GM23338 (cell line): ENCODE results near the gene KRTAP21-1. TPM values are rescaled to one million over a fixed set of nuclear protein-coding genes. Genes with fewer than 3 reads are reported as not detected.

Experiments used
- ATAC-seq: fragments of 200-7000 bp; cut with Tn5 transposase; 3 replicates; pipeline ENCODE4 v1.9.1; 2020
- DNase-seq: peaks from one replicate; pipeline ENCODE4 v3.0.0-alpha.2; 2015; ENCODE audit warnings: low spot score
- H2AFZ ChIP-seq: fragments of 200-600 bp; sonication (generic); 2 replicates; pipeline ENCODE4 v1.8.0; 2016; ENCODE audit warnings: antibody characterized with exemption, mild to moderate bottlenecking, moderate library complexity
- H3F3A ChIP-seq: fragments of 200-600 bp; sonication (generic); replicated peaks from 2 replicates; pipeline ENCODE4 v1.8.0; 2017; ENCODE audit warnings: antibody characterized with exemption, mixed run types, low read depth
- H3K27ac ChIP-seq: fragments of 200-600 bp; sonication (generic); 2 replicates; pipeline ENCODE4 v1.6.1; 2016; ENCODE audit warnings: low read depth
- H3K27me3 ChIP-seq: fragments of 200-600 bp; sonication (generic); 2 replicates; pipeline ENCODE4 v1.8.0; 2016; ENCODE audit warnings: mild to moderate bottlenecking, mixed run types, moderate library complexity; ENCODE audit not compliant: insufficient read depth
- H3K36me3 ChIP-seq: fragments of 200-600 bp; sonication (generic); 2 replicates; pipeline ENCODE4 v1.8.0; 2016; ENCODE audit warnings: mild to moderate bottlenecking; ENCODE audit not compliant: insufficient read depth
- H3K4me1 ChIP-seq: fragments of 200-600 bp; sonication (generic); 2 replicates; pipeline ENCODE4 v1.8.0; 2016; ENCODE audit warnings: mild to moderate bottlenecking, moderate library complexity; ENCODE audit not compliant: insufficient read depth
- H3K4me2 ChIP-seq: fragments of 200-600 bp; sonication (generic); 2 replicates; pipeline ENCODE4 v1.7.1; 2017; ENCODE audit warnings: mixed run types
- H3K4me3 ChIP-seq: fragments of 200-600 bp; sonication (generic); 2 replicates; pipeline ENCODE4 v1.6.1; 2016; ENCODE audit warnings: mixed run types
- H3K79me2 ChIP-seq: fragments of 200-600 bp; sonication (generic); replicated peaks from 2 replicates; pipeline ENCODE4 v1.8.0; 2017; ENCODE audit warnings: mild to moderate bottlenecking; ENCODE audit not compliant: insufficient read depth
- H3K9me2 ChIP-seq: fragments of 200-600 bp; sonication (generic); 2 replicates; pipeline ENCODE4 v1.8.0; 2017; ENCODE audit not compliant: insufficient read depth
- H4K20me1 ChIP-seq: fragments of 200-600 bp; sonication (generic); replicated peaks from 2 replicates; pipeline ENCODE4 v1.8.0; 2017; ENCODE audit warnings: mild to moderate bottlenecking; ENCODE audit not compliant: insufficient read depth
- H3K27ac Mint-ChIP-seq: 2 replicates; pipeline ENCODE4 v1.8.0; 2020; ENCODE audit warnings: inconsistent platforms, mild to moderate bottlenecking, moderate library complexity, mixed read lengths
- H3K27me3 Mint-ChIP-seq: 3 replicates; pipeline ENCODE4 v1.8.0; 2022; ENCODE audit warnings: low read depth, mild to moderate bottlenecking, moderate library complexity, mixed read lengths, inconsistent platforms; ENCODE audit not compliant: insufficient read depth, poor library complexity
- H3K36me3 Mint-ChIP-seq: 3 replicates; pipeline ENCODE4 v1.8.0; 2021; ENCODE audit warnings: low read depth, mild to moderate bottlenecking, inconsistent platforms, moderate library complexity, mixed read lengths
- H3K4me1 Mint-ChIP-seq: 3 replicates; pipeline ENCODE4 v1.8.0; 2020; ENCODE audit warnings: mild to moderate bottlenecking, inconsistent platforms, mixed read lengths
- H3K4me3 Mint-ChIP-seq: 3 replicates; pipeline ENCODE4 v1.8.0; 2021; ENCODE audit warnings: moderate library complexity, mild to moderate bottlenecking, inconsistent platforms, mixed read lengths
- H3K9me3 Mint-ChIP-seq: 3 replicates; pipeline ENCODE4 v1.8.0; 2020; ENCODE audit warnings: moderate library complexity, mild to moderate bottlenecking, inconsistent platforms, mixed read lengths
- CREB1 ChIP-seq: fragments of 250-450 bp; sonication (Bioruptor Pico); IDR thresholded peaks from 2 replicates; pipeline ENCODE4 v1.5.0; 2020; ENCODE audit warnings: low read depth, mild to moderate bottlenecking, moderate library complexity
- CTCF ChIP-seq, 2 experiments: fragments of 200-600 bp in 1 of 2; sonication (generic) in 1 of 2; conservative IDR thresholded peaks; 2 replicates each; pipeline versions ENCODE4 v1.5.1 to v1.6.1; 2016 to 2017; ENCODE audit warnings: antibody characterized with exemption in 2 of 2, low read depth in 2 of 2, mild to moderate bottlenecking in 2 of 2, moderate library complexity in 1 of 2
- ETS1 ChIP-seq: IDR thresholded peaks from 2 replicates; pipeline ENCODE4 v1.6.1; 2016; ENCODE audit warnings: antibody characterized with exemption
- EZH2phosphoT487 ChIP-seq: fragments of 200-600 bp; sonication (generic); IDR thresholded peaks from one replicate; pipeline ENCODE4 v1.8.1; 2018; ENCODE audit warnings: antibody characterized with exemption; ENCODE audit not compliant: unreplicated experiment
- JUNB ChIP-seq: IDR thresholded peaks from one replicate; pipeline ENCODE4 v1.6.1; 2016; ENCODE audit warnings: antibody characterized with exemption; ENCODE audit not compliant: unreplicated experiment
- NANOG ChIP-seq: IDR thresholded peaks from 2 replicates; pipeline ENCODE4 v1.6.1; 2016; ENCODE audit warnings: antibody characterized with exemption, borderline replicate concordance
- POLR2AphosphoS5 ChIP-seq: IDR thresholded peaks from 2 replicates; pipeline ENCODE4 v1.6.1; 2016; ENCODE audit warnings: antibody characterized with exemption, low read depth
- REST ChIP-seq: IDR thresholded peaks from one replicate; pipeline ENCODE4 v1.6.1; 2018; ENCODE audit warnings: antibody characterized with exemption; ENCODE audit not compliant: unreplicated experiment
- STAT1 ChIP-seq: IDR thresholded peaks from one replicate; pipeline ENCODE4 v1.6.1; 2016; ENCODE audit warnings: antibody characterized with exemption; ENCODE audit not compliant: unreplicated experiment
- ZNF114 ChIP-seq: fragments of 250-450 bp; sonication (Bioruptor Pico); IDR thresholded peaks from 2 replicates; pipeline ENCODE4 v1.5.0; 2020; ENCODE audit warnings: mild to moderate bottlenecking, moderate library complexity
- ZNF331 ChIP-seq: fragments of 250-450 bp; sonication (Bioruptor Pico); IDR thresholded peaks from 2 replicates; pipeline ENCODE4 v1.5.0; 2020; ENCODE audit warnings: low read depth, mild to moderate bottlenecking, moderate library complexity
- ZNF462 ChIP-seq: fragments of 250-450 bp; sonication (Bioruptor Pico); IDR thresholded peaks from 2 replicates; pipeline ENCODE4 v1.5.0; 2020; ENCODE audit warnings: mild to moderate bottlenecking, moderate library complexity
- polyA plus RNA-seq: library from polyadenylated mRNA; unstranded; fragments of >200 nt; fragmentation: Nextera tagmentation; extraction: Ambion mirVana; gene quantifications from 2 replicates; pipeline ENCODE4 v1.2.1, GENCODE V29; 2016
- total RNA-seq: library from RNA; depleted of rRNA; stranded (reverse); fragments of >200 nt; shearing (Covaris generic); gene quantifications from 2 replicates; pipeline ENCODE4 v1.2.3, GENCODE V29; 2014

KRTAP21-1 gene
- total and polyA plus RNA-seq, 2 experiments from 2014 or later: not detected

- no peak for TF ChIP-seq ZNF462 (CRISPR knock-in tag)
- TF ChIP-seq REST: no peak
Measured at GRCh38 chr21:30760776-30761175, 5.5 kb upstream of the KRTAP21-1 start (continued).

GRCh38 chr21:30758306-30758705 lies 3.1 kb upstream of the KRTAP21-1 start:
- H3K9me3 Mint-ChIP-seq: no peaks in the 10 kb centered on the region
- H3F3A ChIP-seq: no peaks in the 10 kb centered on the region
- H3K4me3 Mint-ChIP-seq: no peak overlapping the region
- H3K4me2 ChIP-seq: no peak overlapping the region
- H2AFZ ChIP-seq: no peak overlapping the region
- no peak overlapping the region for H3K4me3 ChIP-seq
- no peak for ATAC-seq
- H3K36me3 Mint-ChIP-seq: no peaks in the 10 kb centered on the region
- no peaks in the 10 kb centered on the region for H3K36me3 ChIP-seq
- H3K9me2 ChIP-seq: no peaks in the 10 kb centered on the region; the same call in 1 of the 2 replicates
- H3K79me2 ChIP-seq: no peaks in the 10 kb centered on the region
- no peaks in the 10 kb centered on the region for H3K4me1 ChIP-seq
- no peaks in the 10 kb centered on the region for H3K27me3 ChIP-seq
- H3K27me3 Mint-ChIP-seq: peaks cover 1% of the 10 kb centered on the region
- no peak overlapping the region for H3K27ac ChIP-seq
- DNase-seq: no peak
- no peaks in the 10 kb centered on the region for H3K4me1 Mint-ChIP-seq
- no peaks in the 10 kb centered on the region for H4K20me1 ChIP-seq
- no peak overlapping the region for H3K27ac Mint-ChIP-seq
- TF ChIP-seq ZNF331 (no peak), STAT1 (no peak), ETS1 (no peak), ZNF114 (no peak), CREB1 (CRISPR knock-in tag) (no peak), JUNB (no peak), POLR2AphosphoS5 (no peak), CTCF (conservative IDR thresholded peaks at IDR 0.05; ENCODE audit: low read depth in 2 of 2) (no peak), EZH2phosphoT487 (no peak), NANOG (no peak)
